Glomerular visceral epithelial cell (primary cell): ENCODE results near the gene NCK2.

Experiments used
- DNase-seq: peaks from one replicate; pipeline ENCODE4 v3.0.0-alpha.2; 2016; ENCODE audit errors: extremely low spot score

Gene NCK2

DNA sequence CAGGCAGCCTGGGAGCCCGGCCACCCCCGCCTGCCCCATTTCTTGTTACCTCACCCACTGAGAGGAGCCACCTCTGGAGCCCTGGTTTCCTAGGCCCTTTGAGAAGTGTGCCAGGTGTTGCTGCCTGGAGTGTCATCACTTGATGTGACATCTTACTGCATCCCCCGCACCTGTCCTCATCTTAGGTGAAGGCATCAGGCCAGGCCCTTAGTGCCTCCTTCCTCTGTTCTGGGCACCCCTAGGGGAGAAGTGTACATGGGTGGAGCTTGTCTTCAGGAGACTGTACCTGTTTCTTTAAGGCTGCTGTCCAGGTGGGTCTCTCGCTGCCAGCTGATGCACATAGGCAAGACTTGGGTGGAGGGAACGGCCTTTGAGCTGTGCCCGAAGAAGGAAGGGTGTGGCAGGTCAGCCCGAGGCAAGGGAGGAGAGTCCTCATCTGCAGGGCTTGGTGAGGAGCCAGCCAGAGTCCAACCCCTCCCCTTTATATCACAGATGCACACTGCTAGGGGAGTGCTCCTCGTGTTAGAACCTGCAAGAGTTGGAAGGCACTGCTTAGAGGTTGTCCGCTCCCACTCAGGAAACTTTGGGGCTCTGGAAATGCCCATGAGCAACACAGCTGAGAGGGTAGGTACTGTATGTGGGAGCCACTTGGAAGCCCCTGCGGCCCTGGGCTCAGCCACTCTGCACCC, 45.9 kb downstream of the NCK2 start:
- no peak for DNase-seq

DNA sequence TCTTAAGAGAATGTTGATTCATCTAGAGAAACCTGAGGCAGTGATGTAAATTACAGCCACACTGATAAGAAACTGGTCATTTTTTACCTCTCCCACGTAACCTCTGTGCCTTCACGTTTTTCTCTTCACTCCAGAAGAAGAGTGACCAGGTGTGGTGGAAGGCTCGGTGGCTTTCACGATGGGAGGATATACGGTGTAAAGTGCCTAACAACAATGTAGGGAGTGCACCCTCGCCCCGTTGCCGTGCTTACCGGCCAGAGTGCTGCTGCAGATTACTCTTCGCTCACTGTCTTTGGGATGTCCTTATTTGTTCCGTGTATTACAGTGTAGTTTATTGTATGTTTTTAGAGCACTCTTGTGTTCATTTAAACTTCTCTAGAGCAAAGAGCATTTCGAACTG, 46.5 kb downstream of the NCK2 start:
- DNase-seq, result no peak

GRCh38 chr2:105792561-105792960, 47.8 kb downstream of the NCK2 start:
- no peak for DNase-seq

- no peak for DNase-seq
Observed at GRCh38 chr2:105793196-105793975, 48.7 kb downstream of the NCK2 start.

DNA sequence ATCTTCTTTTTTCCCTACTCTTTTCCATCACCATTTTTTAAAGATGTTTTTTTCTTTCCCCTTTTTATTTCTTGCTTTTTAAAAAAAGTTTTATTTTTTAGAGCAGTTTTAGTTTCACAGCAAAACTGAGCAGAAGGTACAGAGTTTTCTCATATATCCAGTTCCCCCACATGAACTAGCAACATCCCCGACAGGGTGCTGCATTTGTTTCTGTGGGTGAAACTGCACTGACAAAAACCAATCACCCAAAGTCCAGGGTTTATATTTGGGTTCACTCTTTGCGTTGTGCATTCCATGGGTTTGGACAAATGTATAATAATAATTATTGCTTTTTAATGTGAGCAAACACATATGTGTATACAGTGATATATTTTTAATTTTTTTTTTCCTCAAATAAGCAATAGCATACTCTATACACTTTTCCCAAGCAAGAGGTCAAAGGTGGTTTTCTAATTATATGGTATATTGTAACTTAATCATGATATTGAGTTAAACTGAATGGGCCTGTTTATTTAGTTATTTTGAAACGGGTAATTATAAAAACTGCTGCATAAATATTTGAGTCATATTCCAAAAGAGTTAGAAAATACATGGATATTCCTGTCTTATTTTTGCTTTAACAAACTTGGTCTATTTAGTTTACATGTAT, 50.3 kb downstream of the NCK2 start:
- DNase-seq, result no peak

DNA sequence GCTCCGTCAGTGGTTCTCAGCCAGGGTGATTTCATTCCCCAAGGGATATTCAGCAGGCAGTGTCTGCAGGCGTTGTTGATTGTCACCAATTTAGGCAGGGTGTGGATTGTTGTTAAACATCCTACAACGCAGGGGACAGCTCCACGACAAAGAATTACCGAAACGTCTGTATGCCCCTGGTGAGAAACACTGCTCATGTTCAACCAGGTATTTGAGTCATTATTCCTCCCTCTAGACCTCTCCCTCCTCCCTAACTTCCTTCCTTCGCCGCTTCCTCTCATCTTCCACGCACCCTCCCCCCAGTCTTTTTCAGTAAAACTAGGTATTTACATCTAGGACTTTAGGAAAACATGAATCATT, 50.8 kb downstream of the NCK2 start:
- no peak for DNase-seq

GRCh38 chr2:105796131-105796638, 51.5 kb downstream of the NCK2 start:
- no peak for DNase-seq

DNA sequence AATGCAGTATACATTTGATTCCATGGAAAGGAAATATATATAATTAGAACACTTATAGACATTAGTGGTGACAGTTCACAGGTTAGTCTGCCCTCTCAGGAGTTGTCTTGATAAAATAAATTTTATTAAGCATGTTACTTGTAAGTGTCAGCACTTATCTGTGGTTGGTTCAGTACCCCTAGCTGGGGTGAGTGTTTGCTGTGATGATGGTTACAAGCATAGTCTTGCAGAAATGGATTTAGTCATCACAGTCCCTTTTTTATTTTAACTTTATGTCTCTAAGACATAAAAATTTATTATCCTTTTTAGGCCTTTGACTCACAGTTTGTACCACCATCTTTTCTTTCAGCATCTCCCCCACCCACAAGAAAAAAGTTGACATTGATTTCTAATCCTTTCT, 52.1 kb downstream of the NCK2 start:
- DNase-seq, result no peak

DNA sequence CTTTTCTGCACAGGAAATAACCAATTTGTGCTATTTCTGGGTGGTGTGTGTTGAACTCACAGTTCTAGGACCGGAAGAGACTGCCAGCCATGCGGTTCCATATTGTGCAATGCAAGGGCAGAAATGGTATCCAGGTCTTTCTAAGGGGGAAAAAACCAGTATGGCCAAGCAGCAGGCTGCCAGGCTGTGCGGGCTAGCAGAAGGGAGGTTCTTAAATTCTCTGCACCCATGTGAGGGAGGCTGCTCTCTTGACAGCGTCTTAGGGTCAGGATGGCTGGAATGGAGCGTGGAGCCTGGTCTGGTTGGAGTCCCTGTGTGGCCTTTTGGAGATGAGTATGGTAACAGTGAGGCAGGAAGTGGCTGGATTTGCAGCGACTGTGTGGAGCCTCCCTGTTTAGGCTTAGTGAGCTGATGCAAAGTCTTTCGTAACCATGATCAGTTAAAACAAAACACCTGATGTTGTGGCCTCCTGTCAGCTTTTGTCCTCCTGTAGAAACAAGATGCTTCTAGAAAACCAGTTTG, 52.6 kb downstream of the NCK2 start:
- no peak for DNase-seq

- DNase-seq, result no peak
Observed at GRCh38 chr2:105798595-105798994, 53.9 kb downstream of the NCK2 start.

DNA sequence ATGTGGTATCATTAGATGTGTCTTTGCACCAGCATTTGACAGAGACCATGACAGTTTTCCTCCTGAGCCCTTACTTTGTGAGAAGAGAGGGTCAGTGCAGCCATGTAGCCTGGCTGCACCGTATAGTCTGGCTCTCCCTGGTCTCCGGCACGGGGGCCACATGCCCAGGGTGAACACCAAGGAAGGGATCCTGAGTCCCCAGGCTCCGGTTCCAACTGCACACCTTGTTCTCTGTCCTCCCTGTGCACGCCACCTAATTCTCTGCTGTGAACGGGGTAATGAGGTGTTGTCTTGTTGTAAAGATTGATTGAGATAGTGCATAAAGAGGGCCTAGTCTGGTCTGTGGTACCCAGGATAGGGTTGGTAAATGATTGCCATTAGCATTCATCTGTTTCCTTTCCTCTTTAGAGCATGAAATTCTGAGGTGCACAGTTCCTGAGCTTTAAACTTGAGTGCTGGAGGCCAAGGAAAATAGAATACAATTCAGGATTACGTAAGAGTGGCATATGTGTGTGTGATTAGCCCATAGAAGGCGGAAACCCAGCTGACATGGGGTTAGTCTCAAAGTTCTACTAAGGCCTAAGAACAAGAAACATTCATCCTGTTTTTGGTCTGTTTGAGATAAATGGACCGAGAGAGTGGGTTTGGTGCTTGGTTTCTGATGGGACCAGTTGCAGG, 55.5 kb downstream of the NCK2 start:
- DNase-seq, result no peak

DNA sequence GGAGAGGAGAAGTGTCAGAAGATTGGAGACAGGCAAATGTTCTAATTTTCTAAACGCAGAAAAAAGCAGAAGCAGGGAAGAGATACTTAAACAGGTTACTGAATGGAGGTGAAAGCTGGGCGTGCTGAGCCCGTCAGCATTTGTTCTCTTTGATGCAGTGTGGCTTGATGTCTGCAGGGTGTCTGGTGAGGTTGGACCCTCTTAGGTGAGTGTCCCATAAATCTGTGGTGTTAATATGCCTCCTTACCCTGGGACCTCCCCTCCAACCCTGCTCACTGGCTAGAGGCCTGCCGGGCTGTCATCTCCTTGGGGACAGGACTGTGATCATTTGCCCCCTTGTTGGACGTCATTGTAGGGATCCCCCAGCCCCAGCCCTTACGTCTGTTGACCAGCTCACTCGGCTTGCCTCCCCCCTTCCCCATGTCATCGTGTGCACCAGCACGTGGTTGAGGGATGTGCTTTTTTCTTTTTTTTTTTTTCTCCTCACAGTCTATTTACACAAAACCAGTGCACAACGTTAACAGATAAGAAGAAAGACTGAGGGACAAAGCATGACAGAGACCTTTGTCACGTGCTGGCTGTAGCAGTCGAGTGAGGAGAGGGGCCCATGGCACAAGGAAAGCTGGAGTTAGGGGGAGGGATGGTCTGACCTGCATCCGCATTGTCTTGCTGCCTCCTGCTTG, 56.4 kb downstream of the NCK2 start:
- no peak for DNase-seq

DNA sequence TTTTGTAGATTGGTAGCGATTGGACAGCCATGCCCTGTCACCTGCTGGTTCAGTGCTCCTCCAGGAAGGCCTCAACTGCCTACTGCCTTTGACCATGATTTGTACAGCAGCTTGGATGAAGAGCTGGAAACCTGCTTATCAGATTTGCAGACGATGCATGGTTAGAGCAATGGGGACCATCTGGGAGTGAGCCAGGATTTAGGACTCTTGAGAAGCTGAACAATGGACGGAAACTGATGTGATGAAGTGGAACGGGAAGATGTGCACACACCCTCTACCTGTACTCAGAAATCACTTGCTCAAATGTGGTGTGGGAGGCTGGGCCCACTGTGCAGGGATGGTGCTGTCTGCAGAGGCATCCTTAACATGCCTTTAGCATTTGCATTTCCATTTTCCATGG, 57.2 kb downstream of the NCK2 start:
- DNase-seq, result no peak

DNA sequence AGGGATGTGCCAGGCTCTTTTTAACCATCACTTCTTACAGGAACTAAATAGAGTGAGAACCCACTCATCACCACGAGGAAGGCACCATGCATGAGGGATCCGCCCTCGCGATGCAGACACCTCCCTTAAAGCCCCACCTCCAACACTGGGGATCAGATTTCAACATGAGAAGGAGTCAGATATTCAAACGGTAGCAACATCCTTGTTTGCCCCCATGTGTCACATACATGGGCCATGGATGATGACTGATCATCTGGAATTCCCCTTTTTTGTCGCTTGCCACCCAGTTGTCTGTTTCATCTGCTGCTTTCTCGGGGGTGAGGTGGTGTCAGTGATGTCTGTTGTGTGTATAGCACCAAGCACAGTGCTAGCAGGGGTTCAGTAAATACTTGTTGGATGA, 57.9 kb downstream of the NCK2 start:
- no peak for DNase-seq

- no peak for DNase-seq
Observed at GRCh38 chr2:105803337-105803736, 58.6 kb downstream of the NCK2 start.

- no peak for DNase-seq
Observed at GRCh38 chr2:105803773-105804172, 59.1 kb downstream of the NCK2 start.

DNA sequence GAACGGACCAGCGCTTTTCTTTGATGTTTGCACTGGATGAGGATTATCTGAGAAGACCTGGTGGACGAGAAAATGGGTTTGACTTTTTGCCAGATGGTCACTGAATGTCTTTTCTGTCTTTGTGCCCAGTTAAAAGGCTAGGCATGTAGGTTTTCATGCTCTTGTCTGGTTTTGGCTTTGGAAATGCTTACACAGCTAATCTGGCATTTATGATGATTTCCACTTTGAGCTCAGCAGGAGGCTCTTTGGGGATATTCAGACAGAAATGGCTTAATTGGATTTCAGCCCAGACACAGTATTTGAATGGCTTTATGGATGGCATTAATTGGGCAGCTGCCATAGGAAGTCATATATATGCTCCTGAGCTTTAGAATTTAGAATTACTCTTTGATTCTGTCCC, 59.6 kb downstream of the NCK2 start:
- DNase-seq, result no peak

- no peak for DNase-seq
Observed at GRCh38 chr2:105806996-105807395, 62.3 kb downstream of the NCK2 start.

GRCh38 chr2:105808423-105809096, 63.8 kb downstream of the NCK2 start:
- no peak for DNase-seq

GRCh38 chr2:105809097-105809473, 64.4 kb downstream of the NCK2 start:
- DNase-seq, result no peak

GRCh38 chr2:105809723-105810122, 65.0 kb downstream of the NCK2 start:
- DNase-seq, result no peak
